ENCODE results near the gene SORBS2.

The SORBS2 gene

DNA sequence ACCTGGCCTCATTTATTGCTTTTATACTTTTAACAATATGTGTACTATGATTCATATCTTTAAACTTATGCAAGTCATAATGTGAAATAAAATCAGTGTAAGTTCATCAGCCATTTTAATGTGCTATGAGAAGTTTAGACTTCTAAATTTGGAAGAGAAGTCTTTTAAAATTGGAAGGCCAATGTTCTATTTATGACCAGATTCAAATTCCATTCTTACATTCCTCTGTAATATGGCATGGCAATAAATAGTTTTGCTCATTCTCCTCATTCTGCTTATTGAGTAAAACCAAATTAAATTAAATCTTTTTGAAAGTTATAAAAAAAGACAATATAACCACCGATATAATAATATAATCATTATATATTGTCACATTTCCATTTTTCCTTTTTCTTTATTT is 126.2 kb downstream of the SORBS2 start:
- FAIRE-seq (no peak), DNase-seq (ENCODE audit: insufficient read length, low spot score) (no peak)
- TF ChIP-seq, protein P1, sequence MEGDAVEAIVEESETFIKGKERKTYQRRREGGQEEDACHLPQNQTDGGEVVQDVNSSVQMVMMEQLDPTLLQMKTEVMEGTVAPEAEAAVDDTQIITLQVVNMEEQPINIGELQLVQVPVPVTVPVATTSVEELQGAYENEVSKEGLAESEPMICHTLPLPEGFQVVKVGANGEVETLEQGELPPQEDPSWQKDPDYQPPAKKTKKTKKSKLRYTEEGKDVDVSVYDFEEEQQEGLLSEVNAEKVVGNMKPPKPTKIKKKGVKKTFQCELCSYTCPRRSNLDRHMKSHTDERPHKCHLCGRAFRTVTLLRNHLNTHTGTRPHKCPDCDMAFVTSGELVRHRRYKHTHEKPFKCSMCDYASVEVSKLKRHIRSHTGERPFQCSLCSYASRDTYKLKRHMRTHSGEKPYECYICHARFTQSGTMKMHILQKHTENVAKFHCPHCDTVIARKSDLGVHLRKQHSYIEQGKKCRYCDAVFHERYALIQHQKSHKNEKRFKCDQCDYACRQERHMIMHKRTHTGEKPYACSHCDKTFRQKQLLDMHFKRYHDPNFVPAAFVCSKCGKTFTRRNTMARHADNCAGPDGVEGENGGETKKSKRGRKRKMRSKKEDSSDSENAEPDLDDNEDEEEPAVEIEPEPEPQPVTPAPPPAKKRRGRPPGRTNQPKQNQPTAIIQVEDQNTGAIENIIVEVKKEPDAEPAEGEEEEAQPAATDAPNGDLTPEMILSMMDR (IDR thresholded peaks at IDR 0.05; ENCODE audit: insufficient read depth, missing control alignments): no peak

GRCh38 chr4:185683896-185684295 is 128.1 kb downstream of the SORBS2 start:
- TF ChIP-seq, protein P1 (IDR thresholded peaks at IDR 0.05; ENCODE audit: insufficient read depth, missing control alignments): no peak
- no peak for DNase-seq (ENCODE audit: insufficient read length, low spot score)
- no peak for FAIRE-seq

DNA sequence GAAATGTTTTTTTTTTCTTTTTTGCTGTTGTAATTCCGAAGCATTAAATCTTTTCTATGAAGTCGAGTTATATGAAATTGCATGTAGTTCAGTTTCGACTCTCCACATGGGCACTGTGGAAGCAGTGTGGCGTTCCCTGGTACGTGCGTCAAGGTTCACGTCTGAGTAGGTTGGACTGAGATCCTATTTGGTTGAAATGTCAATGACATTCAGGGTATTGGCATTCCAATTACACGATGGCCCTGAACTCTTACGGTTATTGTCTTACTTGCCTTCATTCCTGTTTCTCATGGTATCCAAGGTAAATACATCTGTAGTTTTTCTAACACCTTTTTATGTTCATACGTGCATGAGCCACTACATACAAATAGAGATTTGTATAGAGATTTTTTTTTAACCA is 128.8 kb downstream of the SORBS2 start:
- FAIRE-seq (no peak), DNase-seq (ENCODE audit: insufficient read length, low spot score) (no peak)
- TF ChIP-seq, protein P1 (IDR thresholded peaks at IDR 0.05; ENCODE audit: insufficient read depth, missing control alignments): no peak

DNA sequence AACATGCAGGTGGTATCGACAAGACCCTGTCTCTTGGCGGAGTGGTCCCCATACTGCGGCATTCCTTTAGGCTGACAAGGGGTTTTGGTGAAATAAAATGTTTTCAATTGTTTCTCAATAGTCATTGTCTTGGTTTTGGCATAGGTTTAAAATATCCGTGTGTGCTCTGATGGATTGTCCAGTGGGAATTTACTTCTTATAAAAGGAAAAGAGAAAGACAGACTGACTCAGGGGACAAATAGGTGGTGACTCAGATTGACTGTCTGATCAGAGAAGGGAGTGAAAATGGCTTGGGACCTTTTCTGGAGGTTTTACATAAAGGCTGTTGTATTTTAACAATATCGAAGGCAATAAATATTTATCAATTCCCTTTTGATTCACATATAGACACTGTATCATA is 129.8 kb downstream of the SORBS2 start:
- no peak for DNase-seq (ENCODE audit: insufficient read length, low spot score)
- no peak for FAIRE-seq
- TF ChIP-seq, protein P1 (IDR thresholded peaks at IDR 0.05; ENCODE audit: insufficient read depth, missing control alignments): no peak

GRCh38 chr4:185681604-185682003 is 130.4 kb downstream of the SORBS2 start:
- no peak for FAIRE-seq
- TF ChIP-seq, protein P1 (IDR thresholded peaks at IDR 0.05; ENCODE audit: insufficient read depth, missing control alignments): no peak
- DNase-seq (ENCODE audit: insufficient read length, low spot score): no peak

DNA sequence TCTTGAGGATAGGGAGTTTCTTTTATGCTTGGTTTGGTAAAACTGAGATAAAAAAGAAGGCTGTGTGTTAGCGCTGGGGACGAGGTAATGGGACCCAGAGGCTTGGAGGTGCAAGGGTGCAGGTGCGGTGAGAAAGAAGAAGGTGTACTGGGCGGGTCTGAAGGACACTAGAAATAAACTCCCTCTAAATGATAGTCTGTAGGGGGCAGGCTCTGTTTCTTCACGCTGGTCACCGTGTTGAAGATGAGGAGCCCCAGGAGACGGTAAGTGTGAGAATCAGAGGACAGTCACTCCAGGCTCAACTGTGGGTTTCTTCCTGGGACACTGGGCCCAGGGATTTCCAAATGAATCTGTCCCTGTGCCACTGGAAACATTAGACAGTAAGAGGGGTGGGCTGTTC is 131.4 kb downstream of the SORBS2 start:
- DNase-seq (ENCODE audit: insufficient read length, low spot score): no peak
- FAIRE-seq: no peak
- TF ChIP-seq, protein P1 (IDR thresholded peaks at IDR 0.05; ENCODE audit: insufficient read depth, missing control alignments): no peak

GRCh38 chr4:185679523-185679922 is 132.5 kb downstream of the SORBS2 start:
- DNase-seq (ENCODE audit: insufficient read length, low spot score) (no peak), FAIRE-seq (no peak)
- TF ChIP-seq, protein P1 (IDR thresholded peaks at IDR 0.05; ENCODE audit: insufficient read depth, missing control alignments): no peak

All from D721Med (cell line).